H9 (cell line): ENCODE data around the gene PRPF4. TPM values are rescaled to one million over a fixed set of nuclear protein-coding genes. Genes with fewer than 3 reads are reported as not detected.

Source experiments
- DNase-seq: peaks from one replicate; pipeline ENCODE4 v3.0.0-alpha.2; 2017
- H2AFZ ChIP-seq: one replicate; pipeline ENCODE4 v1.6.1; 2013; ENCODE audit warnings: mild to moderate bottlenecking, low read length, control low read depth, moderate library complexity
- H2AK5ac ChIP-seq: 2 replicates; pipeline ENCODE4 v1.6.1; 2013; ENCODE audit warnings: low read length, control low read depth, mixed read lengths; ENCODE audit not compliant: insufficient read length
- H2BK120ac ChIP-seq: one replicate; pipeline ENCODE4 v1.6.1; 2013; ENCODE audit warnings: low read depth, mild to moderate bottlenecking, low read length, control low read depth, inconsistent platforms; ENCODE audit not compliant: poor library complexity, severe bottlenecking
- H2BK12ac ChIP-seq: 2 replicates; pipeline ENCODE4 v1.6.1; 2013; ENCODE audit warnings: low read length, control low read depth, mixed read lengths, low read depth; ENCODE audit not compliant: insufficient read length
- H2BK15ac ChIP-seq: 2 replicates; pipeline ENCODE4 v1.6.1; 2013; ENCODE audit warnings: low read depth, low read length, control low read depth
- H2BK20ac ChIP-seq: one replicate; pipeline ENCODE4 v1.6.1; 2013; ENCODE audit warnings: low read depth, mild to moderate bottlenecking, low read length, control low read depth, inconsistent platforms; ENCODE audit not compliant: poor library complexity, severe bottlenecking
- H2BK5ac ChIP-seq: 2 replicates; pipeline ENCODE4 v1.6.1; 2013; ENCODE audit warnings: low read length, control low read depth, mixed read lengths; ENCODE audit not compliant: insufficient read length
- H3K14ac ChIP-seq: 2 replicates; pipeline ENCODE4 v1.6.1; 2013; ENCODE audit warnings: low read length, control low read depth; ENCODE audit not compliant: insufficient read depth
- H3K18ac ChIP-seq: 2 replicates; pipeline ENCODE4 v1.6.1; 2013; ENCODE audit warnings: low read depth, mild to moderate bottlenecking, mixed read lengths, low read length, control low read depth; ENCODE audit not compliant: insufficient read length
- H3K23ac ChIP-seq: 2 replicates; pipeline ENCODE4 v1.6.1; 2013; ENCODE audit warnings: low read length, control low read depth, mixed read lengths, low read depth; ENCODE audit not compliant: insufficient read length
- H3K23me2 ChIP-seq: 2 replicates; pipeline ENCODE4 v1.6.1; 2013; ENCODE audit warnings: low read depth, mild to moderate bottlenecking, mixed read lengths, low read length, control low read depth; ENCODE audit not compliant: insufficient read length, poor library complexity, severe bottlenecking
- H3K27ac ChIP-seq: 2 replicates; pipeline ENCODE4 v1.5.1; 2013; ENCODE audit warnings: low read length, control low read depth, mixed read lengths, low read depth; ENCODE audit not compliant: insufficient read length
- H3K27me3 ChIP-seq: 2 replicates; pipeline ENCODE4 v1.6.1; 2013; ENCODE audit warnings: low read length, control low read depth, inconsistent platforms; ENCODE audit not compliant: insufficient read depth
- H3K4ac ChIP-seq: 2 replicates; pipeline ENCODE4 v1.6.1; 2013; ENCODE audit warnings: low read depth, mild to moderate bottlenecking, control low read depth, inconsistent platforms, low read length, moderate library complexity
- H3K4me1 ChIP-seq: 2 replicates; pipeline ENCODE4 v1.6.1; 2013; ENCODE audit warnings: low read length, control low read depth, inconsistent platforms; ENCODE audit not compliant: insufficient read depth
- H3K4me2 ChIP-seq: 2 replicates; pipeline ENCODE4 v1.6.1; 2013; ENCODE audit warnings: low read length, control low read depth, mixed read lengths; ENCODE audit not compliant: insufficient read length, insufficient read depth
- H3K56ac ChIP-seq: 2 replicates; pipeline ENCODE4 v1.6.1; 2013; ENCODE audit warnings: low read depth, mild to moderate bottlenecking, mixed read lengths, low read length, control low read depth; ENCODE audit not compliant: insufficient read length
- H3K79me1 ChIP-seq: 2 replicates; pipeline ENCODE4 v1.6.1; 2013; ENCODE audit warnings: low read depth, mild to moderate bottlenecking, moderate library complexity, low read length, control low read depth, inconsistent platforms; ENCODE audit not compliant: insufficient read depth, poor library complexity, severe bottlenecking
- H3K79me2 ChIP-seq: 2 replicates; pipeline ENCODE4 v1.6.1; 2013; ENCODE audit warnings: low read length, control low read depth, inconsistent platforms; ENCODE audit not compliant: insufficient read depth
- H3K9ac ChIP-seq: 2 replicates; pipeline ENCODE4 v1.6.1; 2013; ENCODE audit warnings: low read length, control low read depth, mixed read lengths; ENCODE audit not compliant: insufficient read length; ENCODE audit errors: extremely low read depth
- H3K9me3 ChIP-seq: one replicate; pipeline ENCODE4 v1.6.1; 2013; ENCODE audit warnings: low read depth, low read length, inconsistent platforms; ENCODE audit not compliant: control insufficient read depth
- H3T11ph ChIP-seq: one replicate; pipeline ENCODE4 v1.6.1; 2013; ENCODE audit warnings: mild to moderate bottlenecking, low read length, control low read depth, inconsistent platforms
- H4K20me1 ChIP-seq: one replicate; pipeline ENCODE4 v1.6.1; 2013; ENCODE audit not compliant: control insufficient read depth, insufficient read length, insufficient read depth
- H4K5ac ChIP-seq: 2 replicates; pipeline ENCODE4 v1.6.1; 2013; ENCODE audit warnings: low read depth, mild to moderate bottlenecking, mixed read lengths, low read length, control low read depth; ENCODE audit not compliant: insufficient read length
- H4K8ac ChIP-seq: replicated peaks from 2 replicates; pipeline ENCODE4 v1.6.1; 2013; ENCODE audit warnings: low read length, control low read depth, mixed read lengths, low read depth; ENCODE audit not compliant: insufficient read length
- H4K91ac ChIP-seq: 2 replicates; pipeline ENCODE4 v1.6.1; 2013; ENCODE audit warnings: low read depth, mild to moderate bottlenecking, moderate library complexity, mixed read lengths, low read length, control low read depth; ENCODE audit not compliant: insufficient read length
- H3K27ac Mint-ChIP-seq, 3 experiments: 2 replicates in 2 of 3; 3 replicates in 1 of 3; pipeline ENCODE4 v1.8.0; 2020 to 2021; ENCODE audit warnings: mixed read lengths in 3 of 3, mild to moderate bottlenecking in 1 of 3, moderate library complexity in 1 of 3
- H3K27me3 Mint-ChIP-seq: 2 replicates; pipeline ENCODE4 v1.8.0; 2021; ENCODE audit warnings: low read depth, mild to moderate bottlenecking, moderate library complexity, mixed read lengths
- H3K36me3 Mint-ChIP-seq, 3 experiments: 2 replicates in 2 of 3; 3 replicates in 1 of 3; pipeline ENCODE4 v1.8.0; 2020 to 2021; ENCODE audit warnings: low read depth in 3 of 3, mixed read lengths in 3 of 3; ENCODE audit not compliant: insufficient read depth in 1 of 3
- H3K4me1 Mint-ChIP-seq, 2 experiments: 2 replicates each; pipeline ENCODE4 v1.8.0; 2020; ENCODE audit warnings: mixed read lengths in 2 of 2
- H3K4me3 Mint-ChIP-seq, 2 experiments: 2 replicates in 1 of 2; 3 replicates in 1 of 2; pipeline ENCODE4 v1.8.0; 2020 to 2021; ENCODE audit warnings: mild to moderate bottlenecking in 2 of 2, mixed read lengths in 2 of 2, moderate library complexity in 1 of 2
- H3K9me3 Mint-ChIP-seq, 2 experiments: 2 replicates in 1 of 2; 3 replicates in 1 of 2; pipeline ENCODE4 v1.8.0; 2020; ENCODE audit warnings: mild to moderate bottlenecking in 2 of 2, mixed read lengths in 2 of 2, moderate library complexity in 1 of 2
- CTCF ChIP-seq: fragments of 200-600 bp; sonication (generic); conservative IDR thresholded peaks from 3 replicates; pipeline ENCODE4 v1.8.0; 2021; ENCODE audit warnings: antibody characterized with exemption, mild to moderate bottlenecking
- WGBS: extraction: QIAGEN DNeasy Blood & Tissue Kit; methylation state at CpG from one replicate; pipeline ENCODE4 v1.1.7; 2013; ENCODE audit warnings: missing lambda C conversion rate, low lambda C conversion rate, mixed read lengths; ENCODE audit not compliant: insufficient read length; ENCODE audit errors: extremely low coverage; 5-methylcytosine and 5-hydroxymethylcytosine counted together
- total RNA-seq: library from RNA; stranded (reverse); gene quantifications from 2 replicates; pipeline ENCODE4 v1.2.1, GENCODE V29; 2021

The PRPF4 gene
- total RNA-seq, 1 experiment from 2014 or later, result 49.8 TPM

- Histone ChIP-seq H2BK15ac (no peak overlapping the region), H4K8ac (no peak overlapping the region), H3K79me1 (no peaks in the 10 kb centered on the region), H3K4ac (no peak overlapping the region), H3K27me3 (no peaks in the 10 kb centered on the region), H3T11ph (no peak overlapping the region), H3K79me2 (0 out of 2 replicates have a peak, but pooled peaks cover 2% of the 10 kb centered on the region), H3K27ac (no peak overlapping the region), H3K23ac (no peak overlapping the region), H3K14ac (no peak overlapping the region), H3K18ac (no peak overlapping the region), H2BK12ac (no peak overlapping the region), H2AFZ (no peak overlapping the region), H3K4me1 (no peaks in the 10 kb centered on the region), H2BK5ac (no peak overlapping the region), H4K20me1 (no peaks in the 10 kb centered on the region), H2BK20ac (no peak overlapping the region), H4K91ac (no peak overlapping the region), H3K9me3 (no peaks in the 10 kb centered on the region), H2BK120ac (no peak overlapping the region), H4K5ac (no peak overlapping the region), H2AK5ac (no peak overlapping the region), H3K9ac (no peak overlapping the region), H3K23me2 (no peaks in the 10 kb centered on the region), H3K4me2 (no peak overlapping the region), H3K56ac (no peak overlapping the region)
- no peak overlapping the region for H3K27ac Mint-ChIP-seq
- no peaks in the 10 kb centered on the region; a peak in 1 of 7 replicates for H3K36me3 Mint-ChIP-seq
- no peak for TF ChIP-seq CTCF
- DNase-seq, result no peak
- H3K4me1 Mint-ChIP-seq, result no peaks in the 10 kb centered on the region
- no CpG with 5 or more reads among the region's 4 CpGs for WGBS
- no peaks in the 10 kb centered on the region for H3K27me3 Mint-ChIP-seq
- H3K4me3 Mint-ChIP-seq, result no peak overlapping the region
- no peaks in the 10 kb centered on the region for H3K9me3 Mint-ChIP-seq
These were observed 38.4 kb upstream of the PRPF4 start for GRCh38 chr9:113237026-113237425.
